Heart left ventricle (tissue), 16 donors: ENCODE results near the gene CTRB1. TPM values are rescaled to one million over a fixed set of nuclear protein-coding genes. Genes with fewer than 3 reads are reported as not detected.

Experiments
- ATAC-seq, 4 donors: fragments of 200-7000 bp; cut with Tn5 transposase; one replicate each; pipeline ENCODE4 v1.9.1; 2020 to 2022; ENCODE audit warnings: moderate library complexity in 4 of 4, mild to moderate bottlenecking in 3 of 4, moderate number of reproducible peaks in 1 of 4
- DNase-seq, 5 donors: peaks; one replicate each; pipeline ENCODE4 v3.0.0-alpha.2; 2020
- H3K27ac ChIP-seq, 12 donors: fragments of 200-600 bp; sonication (generic) in 4 of 12; one replicate each; pipeline versions ENCODE4 v1.5.0 to v1.8.0; 2016 to 2022; ENCODE audit warnings: mild to moderate bottlenecking in 2 of 12
- H3K27me3 ChIP-seq, 9 donors: fragments of 200-600 bp; sonication (generic) in 2 of 9; one replicate each; pipeline versions ENCODE4 v1.5.1 to v1.8.0; 2016 to 2022; ENCODE audit warnings: mild to moderate bottlenecking in 3 of 9
- H3K36me3 ChIP-seq, 9 donors: fragments of 200-600 bp; sonication (generic) in 2 of 9; one replicate each; pipeline versions ENCODE4 v1.5.0 to v1.8.0; 2018 to 2022; ENCODE audit warnings: mild to moderate bottlenecking in 2 of 9
- H3K4me1 ChIP-seq, 12 donors: fragments of 200-600 bp; sonication (generic) in 4 of 12; one replicate each; pipeline versions ENCODE4 v1.5.0 to v1.8.0; 2016 to 2022; ENCODE audit warnings: mild to moderate bottlenecking in 3 of 12
- H3K4me3 ChIP-seq, 12 donors: fragments of 200-600 bp; sonication (generic) in 4 of 12; one replicate each; pipeline versions ENCODE4 v1.5.0 to v1.8.0; 2017 to 2022; ENCODE audit warnings: mild to moderate bottlenecking in 9 of 12, moderate library complexity in 4 of 12
- H3K9me3 ChIP-seq, 12 donors: fragments of 200-600 bp; sonication (generic) in 4 of 12; one replicate each; pipeline versions ENCODE4 v1.5.0 to v1.8.0; 2016 to 2022; ENCODE audit warnings: mild to moderate bottlenecking in 1 of 12
- CTCF ChIP-seq, 12 donors: fragments of 200-600 bp; sonication (generic) in 4 of 12; IDR thresholded peaks; one replicate each; pipeline versions ENCODE4 v1.5.0 to v1.8.0; 2018 to 2022; ENCODE audit warnings: antibody characterized with exemption in 12 of 12, mild to moderate bottlenecking in 5 of 12
- POLR2A ChIP-seq, 2 donors: fragments of 450-650 bp; IDR thresholded peaks; one replicate each; pipeline ENCODE4 v1.6.1; 2017; ENCODE audit warnings: antibody characterized with exemption in 2 of 2, mild to moderate bottlenecking in 2 of 2, moderate library complexity in 2 of 2
- WGBS, 4 donors: extraction: QIAGEN DNeasy Blood & Tissue Kit in 2 of 4; methylation state at CpG; one replicate each; pipeline versions ENCODE4 v1.1.5 to v1.1.7; 2013 to 2018; 5-methylcytosine and 5-hydroxymethylcytosine counted together
- intact Hi-C, 10 donors: fragments of 100-400 bp; cut with DNase I; formaldehyde crosslinking; loops; one replicate each; pipeline versions ENCODE4 v1.11.1 to v1.14.2; 2022
- polyA plus RNA-seq, 2 donors: library from polyadenylated mRNA; stranded (reverse); fragments of 200-250 nt; gene quantifications; one replicate each; pipeline ENCODE4 v1.2.3, GENCODE V29; 2013
- total RNA-seq, 9 donors: library from RNA; depleted of rRNA in 2 of 9; stranded (reverse); fragments of >200 nt in 2 of 9; fragmentation: NEBNext Ultra II Directional in 3 of 9; extraction: Animal tissue kit (Norgen Biotek cat#: 25700) in 3 of 9; gene quantifications; one replicate each; pipeline versions ENCODE4 v1.1.0 to v1.2.4, GENCODE V29; 2016 to 2023
- donor health status: ischemic (EF 13 %, LVEDD 7.1; RV severe dilation, severe dysfunction).
- donor health status: healthy with polysubstance abuse.
- donor health status: DM: no; HTN: yes; CAD: no.
- donor health status: DM: no; HTN: no; CAD: no.
- donor health status: ischemic (EF 25% LVEDD 6.9; RV normal size, moderate dysfunction).
- donor health status: ischemic (EF 25% LVEDD 5.7; RV mildly dilated, moderate dysfunction).
- donor health status: healthy.
- donor health status: DM: yes; HTN: yes; CAD: no.
- donor health status: ischemic (EF 35%, LVEDD 5.7; RV mildly dilated, moderate dysfunction).
- donor health status: nonischemic (EF 11% LVEDD 7.7; RV severe dilation, severe dysfunction).
- donor health status: DM: yes; HTN: yes; CAD: no.
- donor health status: PGD.
- donor health status: ischemic (EF 29% LVEDD 5.4; RV normal size, mild dysfunction).
- donor health status: nonischemic (EF 23%, LVEDD 6.1; RV moderate dilation, normal function).

CTRB1 gene
- total and polyA plus RNA-seq, 11 donors: 0.64 to 3.7 (median 2.5) TPM; not detected in 5

DNA sequence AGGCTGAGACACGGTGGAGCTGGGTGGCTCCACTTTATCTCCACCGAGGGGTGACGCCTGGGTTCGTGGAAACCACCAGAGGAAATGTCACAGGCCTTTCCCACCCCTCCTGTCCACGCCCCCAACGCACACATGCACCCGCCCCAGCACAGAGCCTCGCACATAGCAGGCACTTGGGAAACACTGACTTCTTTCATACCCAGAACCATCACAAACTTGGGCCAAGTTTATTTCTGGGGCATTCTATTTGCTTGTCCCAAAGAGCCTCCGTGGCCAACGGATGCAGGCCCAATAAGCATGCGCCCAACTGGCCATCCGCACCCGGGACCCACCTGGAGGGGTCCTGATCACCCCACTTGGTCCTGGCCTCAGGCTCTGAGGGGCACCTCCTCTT lies 29.4 kb downstream of the CTRB1 start:
- DNase-seq (no peak), ATAC-seq (peak in 1 of 4 donors; percentile 3)
- Histone ChIP-seq H3K36me3 (no peaks in the 10 kb centered on the region), H3K27me3 (peaks cover 0 to 46% (median 0%) of the 10 kb centered on the region in 9 donors), H3K9me3 (no peaks in the 10 kb centered on the region), H3K27ac (peak overlapping the region; percentile 86 to 99 (median 94)), H3K4me1 (peaks cover 38 to 98% (median 90%) of the 10 kb centered on the region in 12 donors), H3K4me3 (peak overlapping the region in 5 of 12 donors; percentile 3 to 98 (median 71))
- WGBS, 4 donors: 27 to 36% (median 33%) methylated on average over 12 to 13 of the region's 13 CpGs
- intact Hi-C loops: loop anchor here in 1 of 10 donors (5.0 kb wide), 1 partner anchor 59 kb away; no protein-coding TSS in a partner anchor
- TF ChIP-seq CTCF (IDR thresholded peaks at IDR 0.05) (no peak), POLR2A (IDR thresholded peaks at IDR 0.05) (no peak)

GRCh38 chr16:75248536-75249380 lies 30.0 kb downstream of the CTRB1 start:
- H3K4me1 ChIP-seq: peaks cover 41 to 98% (median 90%) of the 10 kb centered on the region in 12 donors
- H3K9me3 ChIP-seq: no peaks in the 10 kb centered on the region
- H3K27ac ChIP-seq: peak overlapping the region; percentile 86 to 99 (median 94)
- DNase-seq: peak in 1 of 5 donors; percentile 63
- WGBS, 4 donors: 17 to 42% (median 33%) methylated on average over 5 to 17 of the region's 17 CpGs
- no peaks in the 10 kb centered on the region for H3K36me3 ChIP-seq
- intact Hi-C loops: loop anchor here in 1 of 10 donors (5.0 kb wide), 1 partner anchor 59 kb away; no protein-coding TSS in a partner anchor
- no peak for ATAC-seq
- H3K4me3 ChIP-seq: peak overlapping the region in 8 of 12 donors; percentile 65 to 98 (median 88)
- TF ChIP-seq POLR2A (IDR thresholded peaks at IDR 0.05) (no peak), CTCF (IDR thresholded peaks at IDR 0.05) (no peak)
- peaks cover 0 to 52% (median 0%) of the 10 kb centered on the region in 9 donors for H3K27me3 ChIP-seq

GRCh38 chr16:75249441-75249840 lies 30.7 kb downstream of the CTRB1 start:
- Histone ChIP-seq H3K27me3 (peaks cover 0 to 52% (median 0%) of the 10 kb centered on the region in 9 donors), H3K4me3 (peak overlapping the region in 9 of 12 donors; percentile 65 to 98 (median 91)), H3K27ac (peak overlapping the region; percentile 86 to 99 (median 94)), H3K9me3 (no peaks in the 10 kb centered on the region), H3K36me3 (no peaks in the 10 kb centered on the region), H3K4me1 (peaks cover 45 to 98% (median 90%) of the 10 kb centered on the region in 12 donors)
- TF ChIP-seq POLR2A (IDR thresholded peaks at IDR 0.05): no peak
- no peak for TF ChIP-seq CTCF (IDR thresholded peaks at IDR 0.05)
- 64 to 75% (median 69%) methylated on average over 4 to 5 of the region's 5 CpGs for WGBS, 4 donors
- intact Hi-C loops: loop anchor here in 1 of 10 donors (5.0 kb wide), 1 partner anchor 58 kb away; no protein-coding TSS in a partner anchor
- no peak for DNase-seq
- ATAC-seq: no peak
